HG02571 (cell line): ENCODE results near the gene ARGLU1.
A peak's percentile ranks its signal among the peaks of the same experiment; 100 is the strongest.

Experiments
- ATAC-seq: cut with Tn5 transposase; IDR thresholded peaks from one replicate; pipeline ENCODE4 v1.9.1; 2021; ENCODE audit warnings: mild to moderate bottlenecking, moderate library complexity; ENCODE audit not compliant: unreplicated experiment

ARGLU1 gene

GRCh38 chr13:106503730-106504453, 64.0 kb downstream of the ARGLU1 start:
- ATAC-seq, result no peak

DNA sequence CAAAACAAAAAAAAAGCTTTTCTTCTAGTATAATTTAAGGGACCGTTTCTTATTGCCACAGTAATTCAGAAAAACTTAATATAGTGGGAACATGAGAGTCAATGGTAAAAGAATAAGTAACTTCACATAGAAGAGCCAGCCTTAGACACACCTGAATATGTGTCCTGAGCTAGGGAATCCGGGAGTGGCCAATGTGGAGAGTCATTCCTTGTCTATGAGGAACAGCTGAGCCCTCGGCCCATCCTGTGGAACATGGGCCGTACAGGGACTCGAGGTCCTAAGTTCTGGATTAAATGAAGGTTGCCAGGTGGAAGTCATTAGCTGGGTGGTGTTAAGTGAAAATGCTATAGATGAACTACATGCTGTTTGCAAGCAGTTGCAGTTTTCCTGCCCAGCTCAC, 64.7 kb downstream of the ARGLU1 start:
- no peak for ATAC-seq

DNA sequence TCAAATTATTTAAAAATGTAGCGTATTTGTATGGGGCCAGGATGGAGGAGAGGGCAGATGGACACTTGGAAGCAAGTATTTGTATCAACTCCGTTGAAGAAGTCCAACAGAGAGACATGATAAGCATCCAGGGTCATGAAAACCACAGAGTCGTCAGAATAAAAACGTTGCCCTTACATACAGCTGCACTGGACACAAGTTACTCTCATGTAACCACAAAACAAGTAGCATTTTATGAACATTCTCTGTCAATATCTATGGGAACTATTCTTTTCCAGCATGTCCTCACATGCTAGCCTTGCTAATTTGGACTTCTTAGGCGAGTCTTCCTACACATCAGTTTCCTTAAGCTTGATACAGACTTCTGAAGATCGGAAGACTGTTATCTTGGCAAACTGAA, 67.5 kb downstream of the ARGLU1 start:
- ATAC-seq, result no peak

- no peak for ATAC-seq
Measured at GRCh38 chr13:106499896-106500295, 68.0 kb downstream of the ARGLU1 start.

DNA sequence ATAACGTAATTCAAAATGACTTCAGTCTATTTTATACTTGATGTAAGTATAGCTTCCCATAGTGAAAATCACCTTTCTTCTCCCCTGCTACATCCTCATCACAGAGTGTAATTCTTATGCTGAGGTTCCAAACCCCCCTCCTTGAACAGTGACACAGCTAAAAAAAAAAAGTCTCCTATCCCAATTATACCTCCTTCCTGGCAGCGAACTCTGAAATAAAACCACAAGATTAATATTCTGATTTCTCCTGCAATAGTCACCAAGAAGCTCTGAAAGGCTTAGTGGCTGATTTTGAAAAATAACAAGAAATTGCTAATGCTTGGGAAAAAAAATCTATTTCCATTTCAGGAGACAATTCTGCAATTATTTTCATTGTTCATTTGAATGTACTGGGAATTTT, 68.8 kb downstream of the ARGLU1 start:
- no peak for ATAC-seq

- ATAC-seq, result no peak
Measured at GRCh38 chr13:106498571-106498970, 69.4 kb downstream of the ARGLU1 start.

GRCh38 chr13:106498158-106498557, 69.8 kb downstream of the ARGLU1 start:
- no peak for ATAC-seq

- no peak for ATAC-seq
Measured at GRCh38 chr13:106497079-106497478, 70.9 kb downstream of the ARGLU1 start.

DNA sequence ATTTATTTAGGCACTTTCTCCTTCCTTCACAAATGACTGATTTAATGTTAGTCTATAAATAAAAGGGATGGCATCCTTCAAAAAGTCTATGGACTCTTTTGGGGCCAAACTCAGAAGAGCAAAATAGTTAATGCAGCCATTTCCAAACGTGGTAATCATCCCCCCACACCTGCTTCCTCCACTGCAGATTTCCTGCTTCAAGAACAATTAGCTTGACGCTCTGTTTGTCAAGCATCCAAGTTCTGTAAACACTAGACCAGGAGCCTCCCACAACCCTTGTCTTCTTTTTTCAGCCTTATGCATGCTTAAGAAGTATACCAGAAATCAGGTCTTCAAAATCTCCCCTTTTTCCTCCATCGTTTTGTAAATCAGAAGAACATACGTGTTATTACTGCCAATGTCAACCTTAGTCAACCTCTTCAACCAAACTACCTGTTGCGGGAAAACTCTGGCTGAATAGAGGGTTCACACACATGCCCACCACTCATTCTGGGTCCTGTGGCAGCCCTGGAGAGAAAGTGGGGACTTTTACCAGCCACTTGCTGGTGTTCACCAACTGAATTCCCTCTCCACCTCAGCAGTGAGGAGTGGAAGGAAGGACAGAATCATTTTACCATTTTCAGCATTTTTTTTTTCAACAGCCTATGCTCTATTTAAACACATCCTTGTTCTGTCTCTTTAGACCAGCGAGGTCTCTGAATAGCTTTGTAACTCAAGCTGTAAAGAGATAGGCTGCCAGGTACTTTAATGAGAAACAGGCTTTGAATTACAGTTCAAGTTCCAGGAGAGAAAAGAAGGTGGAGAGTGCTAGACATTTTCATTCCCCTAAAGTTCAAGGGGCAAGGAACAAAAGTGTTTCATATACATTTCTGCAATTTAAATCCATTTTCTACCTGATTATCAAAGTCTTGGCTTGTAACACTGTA, 71.6 kb downstream of the ARGLU1 start:
- no peak for ATAC-seq

DNA sequence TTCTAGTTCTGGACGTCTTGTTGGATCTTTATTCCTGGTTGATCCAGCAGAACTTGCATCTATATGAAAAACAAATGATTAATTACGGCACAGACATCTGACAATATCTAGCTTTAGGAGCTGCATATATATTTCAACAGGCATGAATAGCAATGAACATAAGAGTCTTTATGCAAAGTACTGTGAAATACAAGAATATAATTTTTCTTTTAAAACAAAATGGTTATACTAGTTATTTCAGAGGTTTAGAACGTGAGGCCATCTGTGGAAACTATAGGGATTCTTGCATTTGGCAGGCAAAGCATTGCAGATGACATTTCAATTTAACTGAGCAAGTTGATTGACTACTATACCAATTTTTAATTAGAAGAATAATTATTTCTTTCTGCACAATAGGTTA, 73.0 kb downstream of the ARGLU1 start:
- ATAC-seq, result no peak

- no peak for ATAC-seq
Measured at GRCh38 chr13:106494506-106494905, 73.4 kb downstream of the ARGLU1 start.

DNA sequence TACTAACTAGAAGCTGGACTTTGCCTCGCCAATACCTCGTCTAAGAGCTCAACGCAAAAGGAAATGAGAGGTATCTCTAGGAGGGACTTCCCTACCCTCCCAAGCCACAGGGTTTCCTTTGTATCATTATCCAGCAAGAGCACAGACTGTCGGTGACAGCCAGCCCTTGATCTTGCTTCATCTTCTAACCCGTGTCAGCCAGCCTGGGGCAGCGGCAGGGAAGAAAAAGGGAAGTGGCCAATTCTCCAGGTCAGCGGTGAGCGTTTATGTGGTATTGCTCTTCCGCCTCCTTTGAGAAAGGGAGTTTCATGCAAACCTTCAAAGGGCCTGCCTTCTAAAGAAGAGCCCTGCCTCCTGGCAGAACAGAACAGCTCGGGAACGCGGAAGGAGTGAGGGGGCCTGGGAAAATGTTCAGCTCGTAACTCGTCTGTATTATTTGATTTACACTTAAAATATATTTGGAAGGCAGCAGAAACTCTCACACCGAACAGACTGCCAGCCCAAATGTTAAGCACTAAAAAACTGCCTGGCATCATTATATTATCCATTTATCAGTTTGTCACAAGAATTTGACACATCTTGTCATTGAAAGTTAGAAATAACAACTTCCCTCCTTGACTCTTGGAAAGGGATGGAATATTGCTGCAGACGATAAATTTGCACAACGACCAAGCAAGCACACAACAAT, 74.3 kb downstream of the ARGLU1 start:
- ATAC-seq, result peak; percentile 57

DNA sequence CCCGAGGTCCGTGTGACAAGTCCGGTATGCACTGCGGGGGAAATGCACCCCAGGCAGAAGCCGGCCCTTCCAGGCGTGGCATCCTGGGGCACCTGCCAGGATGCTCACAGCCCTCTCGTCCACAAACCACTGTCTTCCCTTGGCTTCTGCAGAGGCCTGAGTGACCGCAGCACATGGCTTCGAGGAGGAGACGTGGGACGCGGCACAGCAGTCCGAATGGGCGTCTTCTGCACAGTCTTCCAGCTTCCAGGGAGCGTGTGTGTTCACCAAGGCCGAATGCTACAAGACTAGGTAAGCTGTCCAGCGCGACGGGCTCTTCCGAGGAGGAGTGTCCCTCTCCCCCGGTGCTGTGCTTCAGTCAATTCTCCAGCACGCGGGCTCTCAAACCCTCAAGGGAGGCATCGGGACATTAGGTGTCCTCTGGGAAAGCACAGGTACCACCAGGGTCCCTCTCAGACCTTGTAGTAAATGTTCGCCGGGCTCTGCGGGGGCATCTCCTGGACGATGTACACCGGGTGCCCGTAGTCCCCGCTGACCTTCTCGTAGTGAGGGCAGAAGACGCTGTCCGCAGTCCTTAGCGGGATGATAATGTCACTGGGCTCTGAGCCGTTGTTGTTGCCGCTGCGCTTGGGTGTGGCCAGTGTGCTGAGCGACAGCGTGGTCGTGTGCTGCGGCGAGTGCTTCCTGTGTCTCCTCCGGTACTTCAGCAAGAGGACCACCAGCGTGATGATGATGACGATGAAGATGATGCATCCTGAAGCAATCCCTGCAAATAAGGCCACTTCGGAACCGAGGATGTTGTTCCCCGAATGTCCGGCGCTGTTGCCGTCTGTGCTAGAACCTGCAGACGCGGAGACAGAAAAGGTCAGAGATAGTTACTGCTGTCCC, 75.1 kb downstream of the ARGLU1 start:
- no peak for ATAC-seq

GRCh38 chr13:106491928-106492587, 75.9 kb downstream of the ARGLU1 start:
- ATAC-seq, result no peak
